ENCODE data around the gene AQP7.
"Not testable (repeated sequence)": the region's sequence is repeated elsewhere in the genome, so short reads cannot be mapped to it uniquely, and the experiment has no call there.

Gene AQP7

GRCh38 chr9:33402371-33402770 is at the start of gene AQP7:
Gene AQP7 (minus strand): TSS chr9:33402568. CDS start chr9:33401262, 1,306 bp downstream.
- DNase-seq (ENCODE audit: low read depth in 2 of 3, low spot score in 2 of 3): not testable (repeated sequence)

GRCh38 chr9:33450621-33451146 is 48.3 kb upstream of the AQP7 start:
- DNase-seq (ENCODE audit: low read depth in 2 of 3, low spot score in 2 of 3): no peak

DNA sequence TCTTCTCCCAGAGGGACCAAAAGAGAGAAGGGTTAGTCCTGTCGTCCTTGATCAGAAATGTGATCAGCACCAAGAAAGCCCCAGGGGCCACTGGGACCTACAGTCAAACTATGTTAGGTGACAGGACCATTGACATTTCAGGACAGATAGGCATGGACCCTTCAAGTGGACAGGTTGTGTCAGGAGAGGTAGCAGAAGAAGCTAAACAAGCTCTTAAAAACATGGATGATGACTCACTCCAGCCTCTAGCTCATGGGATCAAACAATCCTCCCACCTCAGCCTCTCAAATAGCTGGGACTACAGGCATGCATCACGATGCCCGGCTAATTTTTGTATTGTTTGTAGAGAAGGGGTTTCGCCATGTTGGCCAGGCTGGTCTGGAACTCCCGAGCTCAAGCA is 47.3 kb upstream of the AQP7 start:
- DNase-seq (ENCODE audit: low read depth in 2 of 3, low spot score in 2 of 3): no peak

DNA sequence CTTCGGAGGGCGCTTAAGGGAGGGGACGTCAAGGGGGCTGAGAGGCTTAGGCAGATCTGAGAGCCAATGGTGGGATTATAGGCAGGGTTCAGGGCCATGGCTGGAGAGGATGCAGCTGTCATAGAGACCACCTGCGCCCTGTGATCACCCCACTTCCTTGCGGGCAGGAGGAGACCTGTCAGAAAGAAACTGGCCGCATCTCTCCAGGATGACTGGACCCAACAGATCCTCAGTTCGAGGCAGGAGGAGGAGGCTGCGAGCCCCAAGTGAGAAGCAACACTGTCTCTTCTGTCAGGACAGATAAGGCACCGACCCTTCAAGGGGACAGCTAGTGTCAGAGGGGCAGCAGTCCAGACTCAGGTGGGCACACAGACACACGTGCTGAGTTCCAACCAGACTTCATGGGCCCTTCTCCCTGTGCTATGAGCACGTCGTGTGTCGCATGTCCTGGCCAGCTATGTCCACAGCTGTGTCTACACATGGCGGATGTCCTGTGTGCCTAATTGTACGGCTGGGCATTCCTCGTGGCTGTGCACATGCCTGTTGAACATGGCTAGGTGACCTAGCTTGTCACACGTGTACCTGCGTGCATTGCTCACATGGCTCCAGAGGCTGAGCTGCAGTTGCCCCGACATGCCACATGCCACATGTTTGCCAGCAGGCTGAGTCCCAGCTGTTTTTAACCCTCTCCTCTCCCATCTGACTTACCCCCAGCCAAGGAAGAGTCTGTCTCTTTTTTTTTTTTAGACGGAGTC is 45.6 kb upstream of the AQP7 start:
- DNase-seq (ENCODE audit: low read depth in 2 of 3, low spot score in 2 of 3): no peak

DNA sequence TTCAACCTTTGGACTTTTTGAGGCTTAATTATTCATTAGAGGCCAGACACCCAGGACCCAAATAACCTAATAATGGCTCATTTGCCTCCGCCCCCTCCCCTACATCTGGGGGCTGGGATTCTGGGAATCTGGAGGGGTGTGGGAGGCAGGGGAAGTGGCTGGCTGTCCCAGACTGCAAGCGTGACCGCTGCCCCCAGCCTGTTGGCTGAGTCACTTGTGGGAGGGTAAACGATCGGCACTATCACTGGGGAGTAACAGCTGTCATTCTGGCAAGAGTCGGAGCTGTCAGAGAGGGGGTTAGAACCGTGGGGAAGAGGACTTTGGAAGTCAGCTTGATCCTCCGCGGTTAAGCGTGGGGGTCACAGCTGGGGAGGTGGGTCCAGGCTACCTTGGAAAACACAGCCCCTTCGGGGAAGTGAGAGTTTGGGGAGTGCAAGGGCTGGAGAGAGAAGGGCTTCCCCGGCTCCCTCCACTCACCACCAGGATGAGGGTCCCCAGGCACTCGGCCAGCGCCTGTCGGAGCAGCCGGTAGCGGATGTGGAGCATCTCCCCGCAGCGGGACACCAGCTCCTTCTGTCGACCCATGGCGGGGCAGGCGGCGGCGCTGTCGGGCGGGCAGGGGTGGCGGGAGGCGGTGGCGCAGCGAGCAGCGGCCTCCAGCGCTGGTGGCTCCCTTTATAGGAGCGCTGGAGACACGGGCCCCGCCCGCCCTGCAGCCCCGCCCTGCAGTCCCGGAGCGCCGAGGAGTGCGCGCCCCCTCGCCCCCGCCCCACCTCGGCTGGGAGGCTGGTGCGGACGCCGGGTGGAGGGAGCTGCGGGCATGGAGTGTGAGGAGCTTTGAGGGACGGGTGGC is 44.8 kb upstream of the AQP7 start, which contains the start of gene AQP3:
Gene AQP3 (minus strand): TSS at position 648 of the 853 bp plus-strand sequence. CDS start 63 bp downstream, at position 585.
- peak in 2 of 3 experiments; percentile 32 to 40 for DNase-seq (ENCODE audit: low read depth in 2 of 3, low spot score in 2 of 3)

- peak in 2 of 3 experiments; percentile 13 to 36 for DNase-seq (ENCODE audit: low read depth in 2 of 3, low spot score in 2 of 3)
These were observed 44.0 kb upstream of the AQP7 start for GRCh38 chr9:33446240-33446945.

DNA sequence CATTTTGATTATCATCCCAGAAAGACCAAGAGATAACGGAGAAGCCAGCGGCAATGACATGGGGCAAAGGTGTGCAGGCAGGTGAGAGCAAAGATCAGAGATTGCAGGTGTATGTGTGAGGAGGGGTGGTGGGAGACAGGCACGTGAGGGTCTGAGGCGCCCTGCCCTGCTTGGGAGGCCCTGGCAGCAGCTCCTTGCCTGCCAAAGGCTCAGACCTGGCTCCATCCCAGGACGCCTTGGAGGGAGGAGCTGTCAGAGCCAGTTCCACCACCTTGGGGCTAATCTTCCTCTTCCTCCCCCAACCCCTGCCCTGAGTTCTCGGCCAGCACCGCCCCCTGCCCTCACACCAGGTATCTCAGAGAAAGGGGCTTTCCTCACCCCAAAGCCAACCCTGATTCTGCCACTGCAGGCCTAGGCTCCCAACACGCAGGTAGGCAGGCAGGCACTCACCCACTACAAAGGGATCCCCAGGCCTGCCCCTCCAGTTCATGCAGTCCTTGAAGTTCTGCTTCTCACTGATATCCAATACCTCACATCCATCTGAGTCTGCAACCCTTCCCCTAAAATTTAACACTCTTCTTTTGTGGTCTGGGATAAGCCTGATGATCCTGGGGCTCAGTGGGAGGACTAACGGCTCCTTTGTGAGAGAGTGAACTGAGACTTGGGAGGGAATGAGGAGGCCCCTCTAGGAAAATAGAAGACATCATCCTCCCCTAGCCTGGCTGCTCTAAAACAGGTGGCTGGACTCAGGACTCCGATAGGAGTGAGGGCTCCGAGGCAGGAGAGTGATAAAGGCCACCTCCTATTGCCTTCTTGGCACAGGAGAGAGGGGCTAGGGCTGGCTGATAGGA is 43.2 kb upstream of the AQP7 start:
- DNase-seq (ENCODE audit: low read depth in 2 of 3, low spot score in 2 of 3): no peak

DNA sequence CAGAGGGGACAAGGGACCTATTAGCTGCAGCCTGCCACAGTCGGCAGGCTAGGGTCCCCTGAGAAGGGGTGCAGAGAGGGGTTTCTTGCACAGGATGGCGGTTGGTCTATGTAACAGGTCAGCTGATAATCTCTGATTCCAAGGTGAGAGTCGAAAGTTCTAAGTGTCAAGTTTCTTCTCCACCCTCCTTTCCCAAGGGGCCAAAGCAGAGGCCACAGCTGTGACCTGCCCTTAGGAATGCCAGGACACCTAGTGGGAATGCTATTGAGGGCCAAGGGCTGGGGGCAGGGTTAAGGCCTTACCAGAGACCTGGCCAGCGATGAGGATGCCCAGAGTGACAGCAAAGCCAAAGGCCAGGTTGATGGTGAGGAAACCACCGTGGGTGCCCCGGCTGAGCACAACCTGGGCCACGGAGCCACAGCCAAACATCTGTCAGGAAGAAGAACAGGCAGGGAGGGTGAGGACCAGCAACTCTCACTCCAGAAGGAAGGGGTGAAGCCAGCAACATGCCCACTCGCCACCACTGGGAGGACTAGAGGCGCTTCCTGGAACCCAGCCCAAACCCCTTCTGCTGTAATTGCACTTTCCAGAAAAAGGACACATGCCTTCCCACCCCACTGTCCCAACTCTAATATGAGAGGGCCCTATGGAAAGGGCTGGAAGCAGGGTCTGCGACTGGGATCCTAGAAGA is 41.2 kb upstream of the AQP7 start:
- no peak for DNase-seq (ENCODE audit: low read depth in 2 of 3, low spot score in 2 of 3)

GRCh38 chr9:33443047-33443446 is 40.7 kb upstream of the AQP7 start:
- DNase-seq (ENCODE audit: low read depth in 2 of 3, low spot score in 2 of 3): no peak

DNA sequence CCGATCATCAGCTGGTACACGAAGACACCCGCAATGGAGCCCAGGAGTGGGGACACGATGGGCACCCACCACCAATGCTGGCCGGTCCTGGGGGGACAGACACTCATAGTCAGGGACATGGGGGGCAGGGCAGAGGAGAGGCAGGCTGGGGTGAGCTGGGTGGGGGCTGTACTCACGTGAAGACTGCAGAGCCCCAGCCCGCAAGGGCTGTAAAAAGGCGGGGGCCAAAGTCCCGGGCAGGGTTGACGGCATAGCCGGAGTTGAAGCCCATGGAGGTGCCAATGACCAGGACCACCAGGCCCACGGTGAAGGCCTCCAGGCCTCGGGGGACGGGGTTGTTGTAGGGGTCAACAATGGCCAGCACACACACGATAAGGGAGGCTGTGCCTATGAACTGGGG is 39.8 kb upstream of the AQP7 start:
- DNase-seq (ENCODE audit: low read depth in 2 of 3, low spot score in 2 of 3): no peak

GRCh38 chr9:33440609-33441008 is 38.2 kb upstream of the AQP7 start:
- no peak for DNase-seq (ENCODE audit: low read depth in 2 of 3, low spot score in 2 of 3)

GRCh38 chr9:33440204-33440603 is 37.8 kb upstream of the AQP7 start:
- no peak for DNase-seq (ENCODE audit: low read depth in 2 of 3, low spot score in 2 of 3)

DNA sequence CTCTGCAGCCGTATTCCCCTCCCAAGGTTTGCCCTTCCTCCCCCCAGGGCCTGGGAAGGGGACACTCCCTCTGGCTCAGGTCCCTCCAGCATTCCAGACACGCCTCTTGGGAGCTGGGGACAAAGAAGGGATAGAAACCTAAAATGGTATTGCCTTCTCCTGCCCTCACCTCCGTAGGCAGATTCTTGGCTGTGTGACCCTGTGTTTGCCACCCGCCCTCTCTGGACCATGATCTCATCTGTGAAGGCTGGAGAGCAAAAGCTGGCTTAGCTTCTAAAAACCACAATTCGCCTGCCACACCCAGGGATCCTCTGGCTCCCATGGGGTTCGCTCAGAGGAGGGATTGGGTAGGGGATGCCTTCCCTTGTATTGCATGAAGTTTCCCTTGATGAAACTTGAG is 37.4 kb upstream of the AQP7 start:
- DNase-seq (ENCODE audit: low read depth in 2 of 3, low spot score in 2 of 3): no peak

DNA sequence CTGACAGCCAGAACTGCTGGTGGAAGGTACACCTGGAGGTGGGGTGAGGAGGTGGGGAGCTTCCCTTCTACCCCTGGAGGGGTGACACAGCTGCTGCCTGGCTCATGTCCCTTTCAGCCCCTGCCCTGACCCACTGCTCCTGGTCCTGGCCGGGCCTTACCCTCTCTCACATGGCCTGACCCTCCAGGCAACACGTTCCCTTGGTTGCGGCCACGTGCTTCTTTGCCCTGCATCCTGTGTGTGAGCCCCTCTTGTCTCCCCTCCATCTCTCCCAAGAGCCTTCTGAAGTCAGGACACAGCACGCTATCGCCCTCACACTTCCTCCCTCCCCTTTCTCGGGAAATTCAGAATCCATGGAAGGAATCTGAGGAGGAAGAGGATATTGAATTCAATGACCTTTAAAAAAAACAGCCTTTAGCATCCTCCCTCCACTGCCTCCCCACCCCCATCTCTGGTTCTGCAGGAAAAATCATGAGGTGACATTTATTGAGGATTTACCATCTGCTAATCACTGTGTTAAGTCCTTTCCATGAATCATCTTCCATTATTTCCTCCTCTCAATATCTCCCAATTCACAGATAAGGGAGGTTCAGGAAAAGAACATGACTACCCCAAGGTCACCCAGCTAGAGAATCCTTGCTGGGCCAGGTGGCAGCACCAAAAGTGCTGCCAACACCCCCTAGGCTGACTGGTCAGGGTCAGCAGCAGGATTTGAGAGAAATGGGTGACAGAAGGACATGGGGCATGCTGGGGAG is 36.7 kb upstream of the AQP7 start:
- no peak for DNase-seq (ENCODE audit: low read depth in 2 of 3, low spot score in 2 of 3)

- no peak for DNase-seq (ENCODE audit: low read depth in 2 of 3, low spot score in 2 of 3)
These were observed 35.5 kb upstream of the AQP7 start for GRCh38 chr9:33437898-33438297.

- no peak for DNase-seq (ENCODE audit: low read depth in 2 of 3, low spot score in 2 of 3)
These were observed 34.8 kb upstream of the AQP7 start for GRCh38 chr9:33437205-33437604.

DNA sequence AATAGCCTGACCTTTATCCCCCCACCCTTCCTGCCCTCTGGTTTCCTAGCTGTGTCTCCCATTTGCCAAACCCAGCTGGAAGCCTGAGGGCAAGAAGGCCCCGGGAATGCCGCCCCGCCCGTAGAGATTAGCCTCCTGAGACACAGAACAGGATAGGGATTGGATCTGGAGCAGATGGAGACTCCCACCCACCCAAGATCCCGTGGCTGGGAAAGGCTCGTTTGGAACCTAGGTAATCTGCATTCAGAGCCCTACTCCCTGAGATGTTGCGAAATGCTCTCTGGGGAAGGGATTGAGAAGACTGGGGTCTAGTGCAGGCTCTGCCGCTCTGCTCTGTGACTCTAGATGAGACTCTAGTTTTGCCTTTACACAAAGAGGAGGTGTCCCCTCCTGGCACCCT is 34.1 kb upstream of the AQP7 start:
- DNase-seq (ENCODE audit: low read depth in 2 of 3, low spot score in 2 of 3): no peak

GRCh38 chr9:33435821-33436277 is 33.5 kb upstream of the AQP7 start:
- no peak for DNase-seq (ENCODE audit: low read depth in 2 of 3, low spot score in 2 of 3)

All from activated CD8-positive, alpha-beta memory T cell treated with anti-CD3 and anti-CD28 coated beads for 48 hours (primary cell).